Measurements from ENCODE around the gene TAPT1.

- TF ChIP-seq CTCF (conservative IDR thresholded peaks at IDR 0.05) = no peak
- no peak for TF ChIP-seq EZH2 (IDR thresholded peaks at IDR 0.05; ENCODE audit: low read depth)
Measured at GRCh38 chr4:16142598-16143310, 83.5 kb downstream of the TAPT1 start.

Measured in PC-9 (cell line).